ENCODE measurements around the gene HOXA9.

Gene HOXA9

GRCh38 chr7:27187475-27188385, 22.4 kb upstream of the HOXA9 start (continued):
- peak; percentile 15; the same call in 1 of the 2 replicates for TF ChIP-seq ZNF777 (tag by site-specific recombination; IDR thresholded peaks at IDR 0.05; ENCODE audit: borderline replicate concordance)
- TF ChIP-seq ZNF324 (tag by site-specific recombination; IDR thresholded peaks at IDR 0.05), result no peak
- 0 out of 2 replicates have a peak, but pooled peaks have one; percentile 41 for TF ChIP-seq ZIC2 (tag by site-specific recombination; IDR thresholded peaks at IDR 0.05)
- peak; percentile 12; the same call in 1 of the 2 replicates for TF ChIP-seq KLF7 (tag by site-specific recombination; IDR thresholded peaks at IDR 0.05; ENCODE audit: borderline replicate concordance)
- peak; percentile 89 for TF ChIP-seq ZNF341 (tag by site-specific recombination; IDR thresholded peaks at IDR 0.05; ENCODE audit: low read depth)
- TF ChIP-seq ZBTB6 (tag by site-specific recombination; IDR thresholded peaks at IDR 0.05), result no peak
- TF ChIP-seq, protein P1, sequence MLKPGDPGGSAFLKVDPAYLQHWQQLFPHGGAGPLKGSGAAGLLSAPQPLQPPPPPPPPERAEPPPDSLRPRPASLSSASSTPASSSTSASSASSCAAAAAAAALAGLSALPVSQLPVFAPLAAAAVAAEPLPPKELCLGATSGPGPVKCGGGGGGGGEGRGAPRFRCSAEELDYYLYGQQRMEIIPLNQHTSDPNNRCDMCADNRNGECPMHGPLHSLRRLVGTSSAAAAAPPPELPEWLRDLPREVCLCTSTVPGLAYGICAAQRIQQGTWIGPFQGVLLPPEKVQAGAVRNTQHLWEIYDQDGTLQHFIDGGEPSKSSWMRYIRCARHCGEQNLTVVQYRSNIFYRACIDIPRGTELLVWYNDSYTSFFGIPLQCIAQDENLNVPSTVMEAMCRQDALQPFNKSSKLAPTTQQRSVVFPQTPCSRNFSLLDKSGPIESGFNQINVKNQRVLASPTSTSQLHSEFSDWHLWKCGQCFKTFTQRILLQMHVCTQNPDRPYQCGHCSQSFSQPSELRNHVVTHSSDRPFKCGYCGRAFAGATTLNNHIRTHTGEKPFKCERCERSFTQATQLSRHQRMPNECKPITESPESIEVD (tag by site-specific recombination; IDR thresholded peaks at IDR 0.05), result peak; percentile 76
- peak; percentile 67 for TF ChIP-seq FEZF1 (tag by site-specific recombination; IDR thresholded peaks at IDR 0.05)
- peak; percentile 75 for TF ChIP-seq ZBTB17 (tag by site-specific recombination; IDR thresholded peaks at IDR 0.05)
- peak; percentile 37 for TF ChIP-seq ZBTB11 (tag by site-specific recombination; conservative IDR thresholded peaks at IDR 0.05; ENCODE audit: low read depth)
- peak; percentile 18 for TF ChIP-seq ZBTB26 (tag by site-specific recombination; optimal IDR thresholded peaks at IDR 0.05)
- TF ChIP-seq ZXDB (tag by site-specific recombination; IDR thresholded peaks at IDR 0.05), result 0 out of 2 replicates have a peak, but pooled peaks have one; percentile 17
- no peak for TF ChIP-seq ZNF175 (tag by site-specific recombination; IDR thresholded peaks at IDR 0.05)

- ChIA-PET POLR2A (interaction anchor here (0.5 to 7.6 kb wide), 10 partner anchors 9 to 476 kb away, joined by 3 to 237 read pairs (median 4); partner anchors contain the start of genes HIBADH, HOXA10 and HOXA13), CTCF (interaction anchor here (0.6 to 3.2 kb wide), 13 partner anchors 9 to 909 kb away, joined by 3 to 26 read pairs (median 4); partner anchors contain the start of genes HOXA13 and HOXA5)
- TF ChIP-seq IKZF3 (tag by site-specific recombination; IDR thresholded peaks at IDR 0.05), result peak; percentile 37
- TF ChIP-seq REST (tag by site-specific recombination; IDR thresholded peaks at IDR 0.05), result no peak
- TF ChIP-seq, protein P1 (tag by site-specific recombination; IDR thresholded peaks at IDR 0.05), result peak; percentile 67; the same call in 1 of the 2 replicates
- Histone ChIP-seq H3K4me1 (ENCODE audit: control insufficient read depth, insufficient read depth, low read length) (peaks cover 31% of the 10 kb centered on the region), H3K36me3 (ENCODE audit: control insufficient read depth in 2 of 2, insufficient read depth in 1 of 2, low read length in 2 of 2) (peaks cover 4 to 11% of the 10 kb centered on the region in 2 experiments; a peak in 2 of 3 replicates), H3K9me3 (ENCODE audit: control insufficient read depth, insufficient read depth, low read depth, low read length) (no peaks in the 10 kb centered on the region), H3K4me3 (ENCODE audit: low read depth, low read length) (peak overlapping the region; percentile 64), H3K27ac (ENCODE audit: extremely low read depth, low read depth, low read length) (peak overlapping the region; percentile 99)
These were observed 21.5 kb upstream of the HOXA9 start for GRCh38 chr7:27186668-27187474.
